Measurements from ENCODE around the gene MNX1.

Gene MNX1

DNA sequence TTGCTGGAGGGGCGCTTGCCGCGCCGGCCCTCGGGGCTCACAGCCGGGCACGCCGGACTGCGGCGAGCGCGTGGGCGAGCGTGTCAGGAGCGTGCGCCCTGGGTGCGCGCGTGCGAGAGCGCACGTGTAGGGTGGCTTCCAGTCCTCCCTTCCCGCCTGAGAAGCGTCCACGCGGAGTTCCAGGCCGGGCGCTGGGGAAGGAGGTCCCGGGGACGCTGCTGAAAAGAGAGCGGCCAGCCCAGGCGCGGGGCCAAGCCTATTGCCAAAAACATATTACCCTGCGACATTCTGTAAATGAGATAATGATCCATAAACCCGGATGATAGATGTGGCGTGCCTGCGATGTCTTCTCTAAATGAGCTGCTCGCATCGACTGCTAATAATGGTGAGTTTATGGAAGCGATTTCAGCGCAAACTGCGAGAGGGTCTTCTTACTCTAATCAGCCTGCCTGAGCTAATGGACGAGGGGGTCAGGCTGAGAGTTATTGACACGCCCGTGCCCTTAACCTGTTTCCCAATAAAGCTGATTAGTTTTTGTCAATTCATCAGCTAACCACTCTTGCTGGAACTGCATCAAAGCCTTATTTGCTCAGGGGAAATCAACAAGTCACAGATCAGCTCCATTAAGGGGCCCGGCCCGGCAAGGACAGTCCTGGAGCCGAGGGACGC lies 8.0 kb upstream of the MNX1 start:
- ChIA-PET CTCF (interaction anchor here (0.9 kb wide), 1 partner anchor 9 kb away, joined by 3 read pairs; no protein-coding TSS in a partner anchor), POLR2A (interaction anchor here (1.1 to 2.1 kb wide), 3 partner anchors 8 to 25 kb away, joined by 3 to 7 read pairs (median 5); partner anchors contain the start of gene MNX1)
- no peak for DNase-seq (ENCODE audit: extremely low spot score)
- no peak for TF ChIP-seq PKNOX1 (IDR thresholded peaks at IDR 0.05)
- TF ChIP-seq FOXA1 (IDR thresholded peaks at IDR 0.05) = no peak
- TF ChIP-seq ARNT (IDR thresholded peaks at IDR 0.05) = no peak
- TF ChIP-seq FOXK2 (IDR thresholded peaks at IDR 0.05) = no peak
- TF ChIP-seq BHLHE40 (IDR thresholded peaks at IDR 0.05; ENCODE audit: borderline replicate concordance) = no peak
- TF ChIP-seq LEF1 (IDR thresholded peaks at IDR 0.05; ENCODE audit: borderline replicate concordance) = no peak
- TF ChIP-seq CTBP1 (IDR thresholded peaks at IDR 0.05; ENCODE audit: borderline replicate concordance) = no peak
- no peak for TF ChIP-seq FOXM1 (IDR thresholded peaks at IDR 0.05; ENCODE audit: borderline replicate concordance)
- no peak for TF ChIP-seq SUZ12 (IDR thresholded peaks at IDR 0.05)
- TF ChIP-seq L3MBTL2 (conservative IDR thresholded peaks at IDR 0.05) = no peak
- TF ChIP-seq ZNF384 (IDR thresholded peaks at IDR 0.05) = no peak
- TF ChIP-seq SP1 (IDR thresholded peaks at IDR 0.05) = no peak
- no peak for TF ChIP-seq NFRKB (IDR thresholded peaks at IDR 0.05)
- TF ChIP-seq TARDBP (IDR thresholded peaks at IDR 0.05) = no peak
- TF ChIP-seq ELF4 (IDR thresholded peaks at IDR 0.05) = no peak
- TF ChIP-seq HDGF (IDR thresholded peaks at IDR 0.05; ENCODE audit: borderline replicate concordance) = no peak

DNA sequence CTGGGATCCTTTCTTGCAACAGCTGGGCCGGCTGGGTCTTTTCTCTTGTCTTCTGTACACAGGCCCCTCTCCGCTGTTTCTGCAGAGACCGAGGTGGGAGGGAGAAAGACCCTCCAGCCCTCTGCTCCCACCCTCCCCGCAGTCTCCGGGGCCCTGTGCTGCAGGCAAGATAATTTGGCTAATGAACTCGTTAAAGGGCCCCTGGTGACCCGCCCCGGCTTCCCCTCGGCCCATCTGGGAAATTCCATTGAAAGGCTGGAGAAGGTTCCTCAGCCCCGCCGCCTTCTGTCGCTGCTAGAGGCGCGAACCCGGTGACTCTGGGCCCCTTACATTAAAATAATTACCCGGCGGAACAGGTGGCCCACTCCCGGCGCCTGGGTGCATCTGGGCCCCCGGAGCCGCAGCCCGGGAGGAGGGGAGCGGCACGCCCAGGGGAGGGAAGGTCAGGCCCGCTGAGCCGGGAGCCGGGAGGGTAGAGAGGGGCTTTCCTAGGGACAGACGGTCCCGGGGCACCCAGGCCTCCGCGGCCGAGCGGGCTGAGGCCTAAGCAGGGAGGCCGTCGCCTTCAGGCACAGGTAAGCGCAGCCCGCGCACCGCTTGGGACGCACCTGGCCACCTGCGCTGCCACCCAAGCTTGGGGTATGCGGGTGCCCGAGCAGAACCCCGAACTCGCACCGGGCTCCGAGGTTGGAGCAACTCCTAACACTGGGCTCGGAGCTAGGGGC lies 7.3 kb upstream of the MNX1 start:
- DNase-seq (ENCODE audit: extremely low spot score) = no peak
- ChIA-PET POLR2A (no interaction called here), CTCF (no interaction called here)
- no peak for TF ChIP-seq HDGF (IDR thresholded peaks at IDR 0.05; ENCODE audit: borderline replicate concordance)
- no peak for TF ChIP-seq TARDBP (IDR thresholded peaks at IDR 0.05)
- TF ChIP-seq ARNT (IDR thresholded peaks at IDR 0.05) = no peak
- no peak for TF ChIP-seq NFRKB (IDR thresholded peaks at IDR 0.05)
- no peak for TF ChIP-seq FOXA1 (IDR thresholded peaks at IDR 0.05)
- TF ChIP-seq BHLHE40 (IDR thresholded peaks at IDR 0.05; ENCODE audit: borderline replicate concordance) = no peak
- no peak for TF ChIP-seq SUZ12 (IDR thresholded peaks at IDR 0.05)
- no peak for TF ChIP-seq L3MBTL2 (conservative IDR thresholded peaks at IDR 0.05)

DNA sequence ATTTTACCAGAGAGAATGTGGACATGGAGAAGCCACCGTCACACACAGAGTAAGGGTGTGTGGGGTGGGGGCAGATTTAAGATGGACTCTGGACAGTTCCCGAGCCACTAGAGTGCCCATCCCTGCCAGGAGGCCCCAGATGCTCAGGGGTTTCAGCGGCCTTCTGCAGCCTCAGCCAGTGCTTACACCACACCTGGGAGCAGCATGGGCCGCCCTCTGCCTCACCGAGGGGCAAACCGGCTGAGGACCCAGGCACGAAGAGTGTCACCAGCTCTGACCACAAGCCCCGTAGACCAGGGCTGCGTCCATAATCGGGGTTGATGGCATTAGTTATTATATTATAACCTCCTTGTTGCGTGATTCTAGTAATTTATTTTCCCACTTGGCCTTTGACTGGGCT lies 6.7 kb upstream of the MNX1 start:
- DNase-seq (ENCODE audit: extremely low spot score) = no peak
- ChIA-PET POLR2A (no interaction called here), CTCF (no interaction called here)
- no peak for TF ChIP-seq FOXK2 (IDR thresholded peaks at IDR 0.05)
- no peak for TF ChIP-seq SUZ12 (IDR thresholded peaks at IDR 0.05)
- TF ChIP-seq FOXM1 (IDR thresholded peaks at IDR 0.05; ENCODE audit: borderline replicate concordance) = no peak
- TF ChIP-seq SP1 (IDR thresholded peaks at IDR 0.05) = no peak
- TF ChIP-seq ZNF384 (IDR thresholded peaks at IDR 0.05) = no peak
- no peak for TF ChIP-seq LEF1 (IDR thresholded peaks at IDR 0.05; ENCODE audit: borderline replicate concordance)
- TF ChIP-seq CTBP1 (IDR thresholded peaks at IDR 0.05; ENCODE audit: borderline replicate concordance) = no peak
- TF ChIP-seq NFRKB (IDR thresholded peaks at IDR 0.05) = no peak
- no peak for TF ChIP-seq ELF4 (IDR thresholded peaks at IDR 0.05)
- no peak for TF ChIP-seq TARDBP (IDR thresholded peaks at IDR 0.05)
- no peak for TF ChIP-seq BHLHE40 (IDR thresholded peaks at IDR 0.05; ENCODE audit: borderline replicate concordance)

DNA sequence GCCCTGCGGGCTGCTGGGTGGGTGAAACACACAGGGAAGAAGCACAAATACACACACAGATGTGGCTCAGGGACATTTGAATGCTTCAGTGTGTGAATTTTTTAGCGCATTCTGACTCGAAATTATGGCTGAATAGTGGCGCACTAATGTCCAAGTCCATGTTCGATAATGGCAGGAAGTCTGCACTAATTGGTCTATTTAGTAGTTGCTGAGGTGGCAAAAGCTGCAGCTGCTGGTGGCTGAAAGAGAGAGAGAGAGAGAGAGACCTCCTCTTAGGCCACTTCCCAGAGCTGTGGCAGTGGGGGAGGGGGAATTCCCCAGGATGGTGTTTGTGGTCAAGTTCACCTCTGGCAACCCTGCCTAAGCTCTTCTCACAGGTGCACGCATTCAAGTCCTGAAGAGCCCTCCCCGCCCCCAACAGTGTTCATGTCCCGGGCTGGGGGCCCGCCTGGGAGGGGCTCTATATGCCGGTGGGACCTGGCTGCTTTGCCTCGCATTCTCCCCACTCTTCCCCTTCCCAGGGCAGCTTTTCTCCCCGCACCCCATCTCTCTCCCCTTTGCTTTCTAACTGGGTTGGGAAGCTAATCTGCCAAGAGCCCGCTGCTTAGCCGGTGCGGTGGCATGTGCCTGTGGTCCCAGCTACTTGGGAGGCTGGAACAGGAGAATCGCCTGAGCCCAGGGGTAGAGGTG lies 6.0 kb upstream of the MNX1 start:
- no peak for DNase-seq (ENCODE audit: extremely low spot score)
- CTCF ChIA-PET = no interaction called here
- TF ChIP-seq ELF4 (IDR thresholded peaks at IDR 0.05) (no peak), FOXM1 (IDR thresholded peaks at IDR 0.05; ENCODE audit: borderline replicate concordance) (no peak)
- POLR2A ChIA-PET = no interaction called here

- no peak for TF ChIP-seq ARNT (IDR thresholded peaks at IDR 0.05)
- TF ChIP-seq SP1 (IDR thresholded peaks at IDR 0.05) = no peak
- TF ChIP-seq HDGF (IDR thresholded peaks at IDR 0.05; ENCODE audit: borderline replicate concordance) = no peak
- no peak for TF ChIP-seq BHLHE40 (IDR thresholded peaks at IDR 0.05; ENCODE audit: borderline replicate concordance)
- no peak for TF ChIP-seq NFRKB (IDR thresholded peaks at IDR 0.05)
- no peak for TF ChIP-seq SUZ12 (IDR thresholded peaks at IDR 0.05)
- TF ChIP-seq L3MBTL2 (conservative IDR thresholded peaks at IDR 0.05) = no peak
- no peak for TF ChIP-seq FOXK2 (IDR thresholded peaks at IDR 0.05)
- TF ChIP-seq PKNOX1 (IDR thresholded peaks at IDR 0.05) = no peak
- no peak for TF ChIP-seq TARDBP (IDR thresholded peaks at IDR 0.05)
- no peak for TF ChIP-seq CTBP1 (IDR thresholded peaks at IDR 0.05; ENCODE audit: borderline replicate concordance)
- TF ChIP-seq ELF4 (IDR thresholded peaks at IDR 0.05) = no peak
- TF ChIP-seq ZNF384 (IDR thresholded peaks at IDR 0.05) = no peak
- no peak for TF ChIP-seq FOXA1 (IDR thresholded peaks at IDR 0.05)
- no peak for TF ChIP-seq LEF1 (IDR thresholded peaks at IDR 0.05; ENCODE audit: borderline replicate concordance)
- TF ChIP-seq FOXM1 (IDR thresholded peaks at IDR 0.05; ENCODE audit: borderline replicate concordance) = no peak
- ChIA-PET CTCF (no interaction called here), POLR2A (no interaction called here)
- DNase-seq (ENCODE audit: extremely low spot score) = no peak
Observed at GRCh38 chr7:157016024-157016351, 5.5 kb upstream of the MNX1 start.
